Activated CD8-positive, alpha-beta memory T cell treated with anti-CD3 and anti-CD28 coated beads, Interleukin-2, amount 50 U/mL, for 24 hours (primary cell): Measurements from ENCODE around the gene LGALS3BP.

ENCODE experiments used
- DNase-seq: peaks from one replicate; pipeline ENCODE4 v3.0.0-alpha.2; 2020; ENCODE audit errors: extremely low read depth

Gene LGALS3BP

DNA sequence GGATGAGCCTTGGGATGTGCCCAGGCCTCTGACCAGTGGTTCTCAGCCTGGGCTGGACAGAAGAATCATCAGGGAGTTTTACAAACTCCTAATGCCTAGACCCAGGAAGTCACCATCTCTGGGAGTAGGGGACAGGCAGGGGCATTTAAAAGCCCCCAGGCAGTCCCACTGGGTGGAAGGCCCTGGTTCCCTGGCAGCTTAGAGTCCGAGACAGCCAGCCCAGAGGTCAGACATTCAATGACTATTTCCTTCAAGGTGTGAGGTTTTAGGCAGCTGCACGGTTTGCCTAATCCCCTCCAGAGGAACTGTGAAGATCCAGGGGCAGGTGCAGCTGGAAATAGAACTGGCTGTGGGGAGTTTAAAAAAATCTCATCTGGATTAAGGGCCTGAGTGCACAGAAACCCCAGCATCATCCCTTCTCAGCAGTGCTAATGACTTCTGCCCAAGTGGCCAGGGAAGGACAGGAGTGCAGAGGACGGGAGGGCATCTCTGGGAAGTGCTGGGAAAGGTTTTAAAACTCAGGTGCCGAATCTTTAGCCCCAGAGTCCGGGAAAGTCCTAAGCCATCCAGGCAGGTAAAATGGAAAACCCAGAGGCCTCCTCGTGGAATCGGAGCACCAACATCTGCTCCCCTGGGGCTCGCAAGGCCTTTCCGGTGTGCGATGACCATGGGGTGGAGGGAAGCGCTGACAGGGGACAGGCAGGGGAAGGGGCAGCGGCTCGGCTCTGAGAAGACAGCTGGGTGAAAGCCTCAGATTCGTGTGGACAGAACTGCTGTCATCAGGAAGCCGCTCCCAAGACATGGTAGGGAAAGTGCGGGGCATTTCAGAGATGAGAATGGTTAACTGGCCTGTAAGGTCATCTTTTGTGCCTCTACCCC, 1.5 kb upstream of the LGALS3BP start:
- no peak for DNase-seq

DNA sequence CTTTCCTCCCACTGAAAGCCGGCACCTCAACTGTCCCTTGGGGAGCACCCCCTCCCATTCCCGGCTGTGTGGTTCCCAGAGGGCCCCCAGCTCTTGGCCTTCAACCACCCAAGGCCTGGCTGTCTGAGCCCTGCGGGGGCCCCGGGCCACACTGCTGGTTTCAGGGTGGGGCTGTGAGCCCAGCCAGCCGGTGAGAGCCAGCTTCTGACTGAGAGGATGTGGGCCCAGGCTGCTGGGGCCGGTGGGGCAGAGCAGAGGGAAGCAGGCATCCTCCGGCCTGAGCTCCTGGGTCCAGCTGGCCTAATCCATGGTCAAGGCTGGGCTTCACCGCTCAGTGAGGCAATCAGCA, 875 bp upstream of the LGALS3BP start:
- no peak for DNase-seq

GRCh38 chr17:78977997-78978973, 1.4 kb downstream of the LGALS3BP start:
- DNase-seq, result no peak

DNA sequence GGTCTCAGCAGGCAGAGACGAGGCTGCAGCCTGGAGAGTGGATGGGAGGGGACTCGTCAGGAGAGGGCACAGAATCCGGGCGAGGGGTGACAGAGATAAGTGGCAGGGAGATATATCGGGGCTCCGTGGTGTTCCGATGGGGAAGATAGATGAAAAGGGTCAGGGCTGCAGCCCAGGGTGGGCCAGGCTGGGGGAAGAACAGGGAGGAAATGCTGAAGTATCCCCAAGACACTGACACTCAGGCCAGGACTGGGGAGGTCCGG, 2.1 kb downstream of the LGALS3BP start:
- no peak for DNase-seq

- no peak for DNase-seq
Measured at GRCh38 chr17:78976907-78977680, 2.6 kb downstream of the LGALS3BP start.

DNA sequence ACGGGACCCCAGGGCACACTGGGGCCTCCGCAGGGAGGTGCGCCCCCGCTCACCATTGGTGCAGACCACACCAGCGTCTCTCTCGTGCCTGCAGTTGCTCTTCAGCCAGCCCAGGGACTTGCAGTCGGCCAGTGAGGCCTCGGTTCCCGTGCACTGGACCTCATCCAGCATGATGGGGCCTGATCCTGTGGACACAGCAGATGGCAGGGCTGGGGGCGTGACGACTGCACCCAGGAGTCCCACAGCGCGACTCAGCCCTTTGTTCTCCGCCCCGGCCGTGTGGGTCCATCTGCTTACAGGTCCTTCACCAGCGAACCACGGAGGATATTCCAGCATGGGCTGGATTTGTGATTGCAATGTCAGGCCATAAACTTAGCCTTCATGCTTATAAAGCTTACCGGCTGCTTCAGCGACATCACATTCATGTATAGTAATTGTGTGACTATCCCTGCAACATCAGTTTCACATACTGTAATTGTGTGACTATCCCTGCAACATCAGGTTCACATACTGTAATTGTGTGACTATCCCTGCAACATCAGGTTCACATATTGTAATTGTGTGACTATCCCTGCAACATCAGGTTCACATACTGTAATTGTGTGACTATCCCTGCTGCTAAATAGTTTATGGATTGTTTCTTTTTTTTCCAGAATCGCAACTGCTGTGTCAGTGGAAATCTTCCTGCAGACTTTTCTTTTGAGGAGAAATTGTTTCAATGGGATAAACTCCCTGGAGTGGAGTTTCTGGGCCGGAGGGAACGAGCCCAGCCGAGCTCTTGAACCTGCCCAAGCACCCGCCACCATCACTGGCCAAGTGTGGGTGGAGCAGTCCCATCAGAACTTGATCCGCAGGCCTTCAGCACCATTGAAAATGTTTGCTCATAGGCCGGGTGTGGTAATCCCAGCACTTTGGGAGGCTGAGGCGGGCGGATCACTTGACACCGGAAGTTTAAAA, 4.8 kb downstream of the LGALS3BP start:
- no peak for DNase-seq

GRCh38 chr17:78973792-78974520, 5.8 kb downstream of the LGALS3BP start:
- no peak for DNase-seq

DNA sequence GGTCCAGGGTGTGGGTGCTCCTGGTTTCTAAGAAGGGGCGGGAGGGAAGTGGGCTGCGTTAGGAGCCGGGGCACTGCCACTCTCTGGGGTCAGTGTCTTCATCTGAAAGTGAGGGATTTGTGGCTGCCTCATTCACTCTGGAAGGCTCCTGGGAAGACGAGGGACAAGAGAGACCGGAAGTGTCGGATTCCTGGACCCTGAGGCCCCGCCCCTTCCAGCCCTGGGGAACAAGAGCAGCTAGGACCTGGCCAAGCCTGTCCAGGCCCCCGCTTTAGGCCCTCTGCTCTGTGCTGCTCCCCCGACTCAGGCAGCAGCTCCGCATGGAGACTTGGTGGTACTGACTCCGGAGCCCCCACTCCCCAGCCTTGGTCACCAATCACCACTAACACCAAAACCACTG, 6.5 kb downstream of the LGALS3BP start:
- DNase-seq, result no peak

DNA sequence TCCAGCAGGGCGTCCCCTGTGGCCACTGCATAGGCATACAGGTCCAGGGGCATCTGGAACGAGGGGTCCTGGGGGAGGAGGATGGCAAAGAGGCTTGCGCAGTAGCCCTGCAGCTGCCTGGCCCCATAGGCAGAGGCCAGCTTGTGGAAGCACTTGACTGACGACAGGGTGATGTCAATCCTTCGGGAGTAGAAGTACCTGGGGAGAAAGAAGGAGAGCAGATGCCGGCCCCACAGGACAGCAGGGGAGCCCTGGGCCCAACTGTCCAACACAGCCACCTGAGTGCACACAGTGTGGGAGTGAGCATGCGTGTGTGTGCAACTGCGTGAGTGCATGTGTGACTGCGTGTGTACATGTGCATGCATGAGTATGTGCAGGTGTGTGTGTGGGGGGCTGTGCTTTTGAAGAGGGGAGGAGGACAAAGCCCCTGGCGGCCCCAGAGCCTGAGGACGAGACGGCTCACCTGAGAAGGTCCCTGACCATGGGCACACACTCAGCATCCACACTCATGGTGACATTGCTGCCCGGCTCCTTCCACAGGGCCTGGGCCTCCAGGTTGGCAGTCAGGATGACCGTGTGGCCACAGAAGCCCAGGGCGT, 7.1 kb downstream of the LGALS3BP start:
- no peak for DNase-seq

DNA sequence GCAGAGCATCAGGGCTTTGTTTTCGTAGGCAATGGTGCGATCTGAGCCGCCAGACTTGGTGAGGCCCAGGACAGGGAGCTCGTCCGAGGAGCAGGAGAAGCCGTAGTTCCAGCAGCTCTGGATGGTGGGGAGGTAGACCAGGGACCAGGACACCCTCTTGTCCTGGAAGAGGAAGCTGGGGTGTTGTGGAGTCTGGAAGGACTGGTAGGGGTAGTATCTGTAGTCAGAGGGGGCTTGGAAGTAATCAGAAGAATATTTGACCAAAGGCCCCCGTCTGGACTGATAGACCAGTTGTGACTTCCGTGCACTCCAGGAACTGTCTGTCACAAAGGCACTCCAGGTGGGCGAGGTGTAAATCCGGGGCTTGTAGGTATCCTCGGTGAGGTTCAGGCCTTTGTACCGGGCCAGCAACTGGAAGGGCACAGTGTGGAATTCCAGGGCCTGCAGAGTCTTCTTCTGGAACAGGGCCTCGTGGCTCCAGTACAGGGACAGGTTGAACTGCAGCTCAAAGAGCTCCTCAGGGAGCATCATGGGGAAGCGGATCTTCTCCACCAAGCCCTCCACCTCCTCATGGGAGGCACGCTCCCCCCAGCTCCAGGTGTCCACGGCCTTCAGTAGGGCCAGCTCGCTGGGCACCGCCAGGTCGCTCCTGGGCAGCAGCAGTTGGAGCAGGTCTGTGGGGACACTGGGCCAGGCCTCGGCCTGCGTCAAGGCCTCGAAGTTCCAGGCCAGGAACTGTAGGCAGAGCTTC, 7.8 kb downstream of the LGALS3BP start:
- no peak for DNase-seq

- DNase-seq, result peak; percentile 46
Measured at GRCh38 chr17:78970834-78971755, 8.6 kb downstream of the LGALS3BP start.

- DNase-seq, result no peak
Measured at GRCh38 chr17:78969865-78970264, 9.9 kb downstream of the LGALS3BP start.

DNA sequence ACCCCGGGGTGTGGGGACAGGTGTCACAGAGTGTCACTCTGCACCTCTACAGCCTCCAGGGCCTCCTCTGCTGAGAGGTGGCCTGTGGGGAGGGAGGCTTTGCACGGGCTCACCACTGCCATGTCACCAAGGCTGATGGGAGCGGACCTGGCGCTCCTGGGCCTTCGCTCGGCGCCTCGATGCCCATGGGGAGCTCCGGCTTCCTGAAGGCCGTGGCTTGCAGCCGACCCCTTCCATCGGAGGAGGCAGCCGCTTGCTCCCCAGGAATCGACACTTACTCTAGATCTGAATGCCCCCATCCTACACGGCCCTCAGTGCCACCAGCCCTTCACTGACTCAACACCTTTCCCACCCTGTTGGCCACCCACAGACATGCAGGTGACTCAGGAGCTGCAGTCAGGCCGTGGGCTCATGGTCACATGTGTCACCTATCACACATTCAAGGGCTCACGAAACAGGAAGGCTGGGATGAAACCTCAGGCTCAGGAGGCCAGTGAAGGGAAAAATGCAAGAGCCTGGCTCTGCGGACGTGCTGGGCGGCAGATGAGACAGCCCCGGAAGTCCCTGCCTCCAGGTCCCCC, 11.9 kb downstream of the LGALS3BP start:
- no peak for DNase-seq

- no peak for DNase-seq
Measured at GRCh38 chr17:78966910-78967600, 12.7 kb downstream of the LGALS3BP start.

GRCh38 chr17:78966123-78966813, 13.5 kb downstream of the LGALS3BP start:
- no peak for DNase-seq

DNA sequence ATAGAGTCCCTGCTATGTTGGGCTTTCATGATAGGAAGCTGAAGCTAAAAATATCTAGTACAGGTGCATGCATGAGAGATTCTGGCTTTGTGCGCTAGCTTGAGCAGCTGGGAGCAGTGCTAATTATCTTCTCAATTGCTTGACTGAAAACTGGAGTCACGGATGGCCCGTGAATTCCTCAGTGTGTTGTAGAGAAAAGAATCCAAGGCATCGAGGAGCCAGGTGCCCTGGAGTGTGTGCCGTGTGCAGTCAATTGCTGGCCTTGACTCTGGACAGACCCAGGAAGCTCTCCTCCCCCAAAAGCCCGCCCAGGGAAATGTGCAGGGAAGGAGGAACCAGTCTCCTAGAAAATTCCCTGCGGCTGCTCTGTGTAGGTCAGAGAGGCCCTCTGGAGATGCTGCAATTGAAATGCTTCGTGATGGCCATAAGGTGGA, 14.2 kb downstream of the LGALS3BP start:
- no peak for DNase-seq
